HepG2 (cell line): ENCODE measurements around the gene MRPL20. TPM values are rescaled to one million over a fixed set of nuclear protein-coding genes. Genes with fewer than 3 reads are reported as not detected.

Experiments
- ATAC-seq: fragments of 200-7000 bp; cut with Tn5 transposase; 3 replicates; pipeline ENCODE4 v1.9.1; 2020; ENCODE audit warnings: mild to moderate bottlenecking, moderate library complexity
- BruUV-seq: library from RNA; stranded (reverse); fragments of 400-500 nt; replicated peaks from 2 replicates; lab custom pipeline; 2021; lab: Mats Ljungman, UMichigan
- CTCF ChIA-PET: fragments of 300-600 bp; formaldehyde crosslinking; extraction: SDS; loops from one replicate; lab custom pipeline; 2021; ENCODE audit warnings: low total read pairs, inconsistent platforms, low intra/inter-chr PET ratio; lab: Yijun Ruan, JAX
- POLR2A ChIA-PET: fragments of 350-600 bp; sonication (Branson Sonifier 250); formaldehyde crosslinking; loops from one replicate; lab custom pipeline; 2020; ENCODE audit warnings: antibody characterized with exemption, inconsistent platforms; lab: Yijun Ruan, JAX
- DNase-seq: peaks from one replicate; pipeline ENCODE4 v3.0.0-alpha.2; 2015; ENCODE audit warnings: low spot score
- FAIRE-seq: peaks from 3 replicates; lab custom pipeline; 2011; peaks lifted over from hg19 to GRCh38; lab: Jason Lieb, UNC
- H2AFZ ChIP-seq: one replicate; pipeline ENCODE4 v1.6.1; 2011; ENCODE audit warnings: low read length, inconsistent platforms
- H3K27ac ChIP-seq: fragments of 300-600 bp; 3 replicates; pipeline ENCODE4 v1.8.0; 2011; ENCODE audit warnings: mixed run types, mild to moderate bottlenecking, mixed read lengths, low read length, inconsistent platforms; ENCODE audit not compliant: insufficient read depth; ENCODE audit errors: extremely low read length
- H3K27me3 ChIP-seq, 2 experiments: fragments of 200-600 bp in 1 of 2; 2 replicates in 1 of 2; 3 replicates in 1 of 2; pipeline versions ENCODE4 v1.6.0 to v1.8.0; 2011; ENCODE audit warnings: low read length in 2 of 2, mild to moderate bottlenecking in 2 of 2, moderate library complexity in 2 of 2, inconsistent platforms in 1 of 2; ENCODE audit not compliant: insufficient read depth in 2 of 2, control insufficient read depth in 1 of 2
- H3K36me3 ChIP-seq, 2 experiments: fragments of 200-600 bp in 1 of 2; replicated peaks in 1 of 2; 2 replicates in 1 of 2; 3 replicates in 1 of 2; pipeline versions ENCODE4 v1.5.1 to v1.8.0; 2011; ENCODE audit warnings: low read length in 2 of 2, inconsistent platforms in 1 of 2; ENCODE audit not compliant: insufficient read depth in 2 of 2, control insufficient read depth in 1 of 2
- H3K4me1 ChIP-seq: 2 replicates; pipeline ENCODE4 v1.5.1; 2012; ENCODE audit warnings: low read length, inconsistent platforms; ENCODE audit not compliant: insufficient read depth
- H3K4me2 ChIP-seq: 2 replicates; pipeline ENCODE4 v1.6.0; 2011; ENCODE audit warnings: low read depth, low read length, inconsistent platforms
- H3K4me3 ChIP-seq, 3 experiments: fragments of 200-600 bp in 1 of 3; sonication (generic), shearing (Covaris generic) in 1 of 3; replicated peaks in 1 of 3; 2 replicates each; pipeline ENCODE4 v1.5.1; 2011 to 2016; ENCODE audit warnings: low read length in 3 of 3, inconsistent platforms in 2 of 3, low read depth in 2 of 3, mild to moderate bottlenecking in 2 of 3, control low read depth in 1 of 3, mixed read lengths in 1 of 3; ENCODE audit not compliant: insufficient read depth in 1 of 3
- H3K79me2 ChIP-seq: one replicate; pipeline ENCODE4 v1.6.1; 2011; ENCODE audit warnings: low read length, inconsistent platforms; ENCODE audit not compliant: insufficient read depth
- H3K9ac ChIP-seq: 2 replicates; pipeline ENCODE4 v1.6.0; 2011; ENCODE audit warnings: mild to moderate bottlenecking, low read depth, low read length, inconsistent platforms; ENCODE audit not compliant: insufficient read depth
- H3K9me3 ChIP-seq: 2 replicates; pipeline ENCODE4 v1.5.1; 2012; ENCODE audit warnings: mild to moderate bottlenecking, low read length
- H4K20me1 ChIP-seq: 2 replicates; pipeline ENCODE4 v1.6.0; 2011; ENCODE audit warnings: inconsistent platforms, mild to moderate bottlenecking, low read length, moderate library complexity; ENCODE audit not compliant: insufficient read depth
- CBX5 ChIP-seq: sonication (generic); formaldehyde crosslinking; IDR thresholded peaks from 2 replicates; pipeline ENCODE4 v1.4.0; 2020; ENCODE audit warnings: missing genetic modification reagents, borderline replicate concordance
- FIP1L1 ChIP-seq: fragments of 200-400 bp; formaldehyde crosslinking; IDR thresholded peaks from 2 replicates; pipeline ENCODE4 v1.6.1; 2018; ENCODE audit warnings: low read depth, mild to moderate bottlenecking, low read length, moderate library complexity, borderline replicate concordance; ENCODE audit not compliant: insufficient read depth
- LRRFIP1 ChIP-seq: sonication (generic); formaldehyde crosslinking; conservative IDR thresholded peaks from 2 replicates; pipeline ENCODE4 v1.4.0; 2020; ENCODE audit warnings: missing genetic modification reagents
- MAFF ChIP-seq: IDR thresholded peaks from 2 replicates; pipeline ENCODE4 v1.6.1; 2011; ENCODE audit warnings: low read depth, low read length, improper control_type of control experiment
- REST ChIP-seq, 2 experiments: IDR thresholded peaks; 2 replicates each; pipeline ENCODE4 v1.6.1; 2011 to 2012; ENCODE audit warnings: low read length in 2 of 2, borderline replicate concordance in 1 of 2, low read depth in 1 of 2, mild to moderate bottlenecking in 1 of 2, moderate library complexity in 1 of 2
- TAF15 ChIP-seq: fragments of 200-400 bp; formaldehyde crosslinking; IDR thresholded peaks from one replicate; pipeline ENCODE4 v1.6.1; 2018; ENCODE audit warnings: mild to moderate bottlenecking, low read depth, low read length; ENCODE audit not compliant: poor library complexity, severe bottlenecking
- ZBTB8A ChIP-seq: sonication (generic); formaldehyde crosslinking; IDR thresholded peaks from 2 replicates; pipeline ENCODE4 v1.4.0; 2020; ENCODE audit warnings: mild to moderate bottlenecking, low read depth, missing genetic modification reagents, borderline replicate concordance
- ZFP37 ChIP-seq: sonication (generic); formaldehyde crosslinking; IDR thresholded peaks from 2 replicates; pipeline ENCODE4 v1.4.0; 2020; ENCODE audit warnings: missing genetic modification reagents, borderline replicate concordance
- ZNF546 ChIP-seq: sonication (generic); formaldehyde crosslinking; conservative IDR thresholded peaks from 2 replicates; pipeline ENCODE4 v1.8.1; 2023; ENCODE audit warnings: mild to moderate bottlenecking, missing genetic modification reagents
- ZNF609 ChIP-seq: sonication (generic); formaldehyde crosslinking; IDR thresholded peaks from 2 replicates; pipeline ENCODE4 v1.4.0; 2020; ENCODE audit warnings: mild to moderate bottlenecking, missing genetic modification reagents, borderline replicate concordance
- WGBS: methylation state at CpG from one replicate; pipeline ENCODE4 v1.1.6; 2017; ENCODE audit warnings: low lambda C conversion rate; 5-methylcytosine and 5-hydroxymethylcytosine counted together
- in situ Hi-C: cut with HindIII; loops from 2 replicates; pipeline ENCODE4 v1.10.0; 2017; ENCODE audit warnings: low pct_unique_long_range_greater_than_20kb; ENCODE audit not compliant: extremely low pct_ligation_motif_present
- intact Hi-C: fragments of 100-400 bp; cut with micrococcal nuclease; formaldehyde crosslinking; loops from one replicate; pipeline ENCODE4 v1.10.0; 2022; ENCODE audit not compliant: unreplicated experiment
- polyA plus RNA-seq, 8 experiments: library from polyadenylated mRNA; depleted of rRNA in 3 of 8; stranded (reverse) in 7 of 8; unstranded in 1 of 8; fragments of >200 nt; fragmentation: Illumina TruSeq in 4 of 8; extraction: Trizol in 4 of 8; gene quantifications; 2 replicates each; pipeline versions ENCODE4 v1.2.1 to v1.2.3, GENCODE V29; 2011 to 2016; ENCODE audit warnings: low read depth in 4 of 8, missing spikeins in 1 of 8, mixed read lengths in 1 of 8; ENCODE audit not compliant: insufficient read depth in 1 of 8
- total RNA-seq, 5 experiments: library from RNA; depleted of rRNA; stranded (reverse); fragments of >200 nt; fragmentation: Illumina TruSeq; extraction: Trizol; gene quantifications; 2 replicates each; pipeline ENCODE4 v1.2.3, GENCODE V29; 2016; ENCODE audit warnings: low read depth in 1 of 5

Gene MRPL20
- total and polyA plus RNA-seq, 2 of the 13 experiments (the other 11 are each of a cell fraction or from before 2014, with no cell fraction given): 59.2 to 127 TPM

- POLR2A ChIA-PET: interaction anchor here (0.8 to 11.0 kb wide), 13 partner anchors 8 to 125 kb away, joined by 3 to 355 read pairs (median 15); partner anchors contain the start of genes ANKRD65, AURKAIP1, CCNL2 and MRPL20
- 3% methylated on average over 9 of the region's 35 CpGs for WGBS
- no peak overlapping the region for H2AFZ ChIP-seq
- H4K20me1 ChIP-seq: no peaks in the 10 kb centered on the region
- FAIRE-seq (peak; percentile 60), ATAC-seq (peak; percentile 3), DNase-seq (peak; percentile 53)
- intact Hi-C loops (no loop called here), in situ Hi-C loops (no loop called here)
- H3K27ac ChIP-seq: peak overlapping the region; percentile 94
- H3K9me3 ChIP-seq: no peaks in the 10 kb centered on the region
- peak overlapping the region; percentile 72 to 88 (median 79) for H3K4me3 ChIP-seq
- CTCF ChIA-PET: interaction anchor here (1.4 kb wide), 1 partner anchor 11 kb away, joined by 10 read pairs; no protein-coding TSS in a partner anchor
- H3K9ac ChIP-seq: peak overlapping the region; percentile 88
- no TSS peak for BruUV-seq
- no peaks in the 10 kb centered on the region for H3K36me3 ChIP-seq
- H3K4me1 ChIP-seq: peaks cover 45% of the 10 kb centered on the region
- peak overlapping the region; percentile 89 for H3K4me2 ChIP-seq
- peaks cover 9% of the 10 kb centered on the region for H3K79me2 ChIP-seq
- no peaks in the 10 kb centered on the region for H3K27me3 ChIP-seq
- TF ChIP-seq LRRFIP1 (CRISPR knock-in tag): no peak
- no peak for TF ChIP-seq REST (IDR thresholded peaks at IDR 0.05; ENCODE audit: borderline replicate concordance in 1 of 2, low read depth in 1 of 2, low read length in 2 of 2)
- TF ChIP-seq CBX5 (CRISPR knock-in tag): no peak
- no peak for TF ChIP-seq MAFF
- TF ChIP-seq ZBTB8A (CRISPR knock-in tag): no peak
- TF ChIP-seq FIP1L1: no peak
- TF ChIP-seq TAF15: no peak
- no peak for TF ChIP-seq ZFP37 (CRISPR knock-in tag)
- TF ChIP-seq ZNF546 (CRISPR knock-in tag): no peak
- TF ChIP-seq ZNF609: no peak; the same call in 1 of the 2 replicates
Observed at GRCh38 chr1:1430114-1430982, 23.3 kb upstream of the MRPL20 start.
